GM23338 (cell line): ENCODE measurements around the gene C12orf43. TPM values are rescaled to one million over a fixed set of nuclear protein-coding genes. Genes with fewer than 3 reads are reported as not detected.

Experiments used
- ATAC-seq: fragments of 200-7000 bp; cut with Tn5 transposase; 3 replicates; pipeline ENCODE4 v1.9.1; 2020
- DNase-seq: peaks from one replicate; pipeline ENCODE4 v3.0.0-alpha.2; 2015; ENCODE audit warnings: low spot score
- H2AFZ ChIP-seq: fragments of 200-600 bp; sonication (generic); 2 replicates; pipeline ENCODE4 v1.8.0; 2016; ENCODE audit warnings: antibody characterized with exemption, mild to moderate bottlenecking, moderate library complexity
- H3F3A ChIP-seq: fragments of 200-600 bp; sonication (generic); replicated peaks from 2 replicates; pipeline ENCODE4 v1.8.0; 2017; ENCODE audit warnings: antibody characterized with exemption, mixed run types, low read depth
- H3K27ac ChIP-seq: fragments of 200-600 bp; sonication (generic); 2 replicates; pipeline ENCODE4 v1.6.1; 2016; ENCODE audit warnings: low read depth
- H3K27me3 ChIP-seq: fragments of 200-600 bp; sonication (generic); 2 replicates; pipeline ENCODE4 v1.8.0; 2016; ENCODE audit warnings: mild to moderate bottlenecking, mixed run types, moderate library complexity; ENCODE audit not compliant: insufficient read depth
- H3K36me3 ChIP-seq: fragments of 200-600 bp; sonication (generic); 2 replicates; pipeline ENCODE4 v1.8.0; 2016; ENCODE audit warnings: mild to moderate bottlenecking; ENCODE audit not compliant: insufficient read depth
- H3K4me1 ChIP-seq: fragments of 200-600 bp; sonication (generic); 2 replicates; pipeline ENCODE4 v1.8.0; 2016; ENCODE audit warnings: mild to moderate bottlenecking, moderate library complexity; ENCODE audit not compliant: insufficient read depth
- H3K4me2 ChIP-seq: fragments of 200-600 bp; sonication (generic); 2 replicates; pipeline ENCODE4 v1.7.1; 2017; ENCODE audit warnings: mixed run types
- H3K4me3 ChIP-seq: fragments of 200-600 bp; sonication (generic); 2 replicates; pipeline ENCODE4 v1.6.1; 2016; ENCODE audit warnings: mixed run types
- H3K79me2 ChIP-seq: fragments of 200-600 bp; sonication (generic); replicated peaks from 2 replicates; pipeline ENCODE4 v1.8.0; 2017; ENCODE audit warnings: mild to moderate bottlenecking; ENCODE audit not compliant: insufficient read depth
- H3K9me2 ChIP-seq: fragments of 200-600 bp; sonication (generic); 2 replicates; pipeline ENCODE4 v1.8.0; 2017; ENCODE audit not compliant: insufficient read depth
- H4K20me1 ChIP-seq: fragments of 200-600 bp; sonication (generic); replicated peaks from 2 replicates; pipeline ENCODE4 v1.8.0; 2017; ENCODE audit warnings: mild to moderate bottlenecking; ENCODE audit not compliant: insufficient read depth
- H3K27ac Mint-ChIP-seq: 2 replicates; pipeline ENCODE4 v1.8.0; 2020; ENCODE audit warnings: inconsistent platforms, mild to moderate bottlenecking, moderate library complexity, mixed read lengths
- H3K27me3 Mint-ChIP-seq: 3 replicates; pipeline ENCODE4 v1.8.0; 2022; ENCODE audit warnings: low read depth, mild to moderate bottlenecking, moderate library complexity, mixed read lengths, inconsistent platforms; ENCODE audit not compliant: insufficient read depth, poor library complexity
- H3K36me3 Mint-ChIP-seq: 3 replicates; pipeline ENCODE4 v1.8.0; 2021; ENCODE audit warnings: low read depth, mild to moderate bottlenecking, inconsistent platforms, moderate library complexity, mixed read lengths
- H3K4me1 Mint-ChIP-seq: 3 replicates; pipeline ENCODE4 v1.8.0; 2020; ENCODE audit warnings: mild to moderate bottlenecking, inconsistent platforms, mixed read lengths
- H3K4me3 Mint-ChIP-seq: 3 replicates; pipeline ENCODE4 v1.8.0; 2021; ENCODE audit warnings: moderate library complexity, mild to moderate bottlenecking, inconsistent platforms, mixed read lengths
- H3K9me3 Mint-ChIP-seq: 3 replicates; pipeline ENCODE4 v1.8.0; 2020; ENCODE audit warnings: moderate library complexity, mild to moderate bottlenecking, inconsistent platforms, mixed read lengths
- CREB1 ChIP-seq: fragments of 250-450 bp; sonication (Bioruptor Pico); IDR thresholded peaks from 2 replicates; pipeline ENCODE4 v1.5.0; 2020; ENCODE audit warnings: low read depth, mild to moderate bottlenecking, moderate library complexity
- ETS1 ChIP-seq: IDR thresholded peaks from 2 replicates; pipeline ENCODE4 v1.6.1; 2016; ENCODE audit warnings: antibody characterized with exemption
- EZH2phosphoT487 ChIP-seq: fragments of 200-600 bp; sonication (generic); IDR thresholded peaks from one replicate; pipeline ENCODE4 v1.8.1; 2018; ENCODE audit warnings: antibody characterized with exemption; ENCODE audit not compliant: unreplicated experiment
- JUNB ChIP-seq: IDR thresholded peaks from one replicate; pipeline ENCODE4 v1.6.1; 2016; ENCODE audit warnings: antibody characterized with exemption; ENCODE audit not compliant: unreplicated experiment
- NANOG ChIP-seq: IDR thresholded peaks from 2 replicates; pipeline ENCODE4 v1.6.1; 2016; ENCODE audit warnings: antibody characterized with exemption, borderline replicate concordance
- POLR2AphosphoS5 ChIP-seq: IDR thresholded peaks from 2 replicates; pipeline ENCODE4 v1.6.1; 2016; ENCODE audit warnings: antibody characterized with exemption, low read depth
- STAT1 ChIP-seq: IDR thresholded peaks from one replicate; pipeline ENCODE4 v1.6.1; 2016; ENCODE audit warnings: antibody characterized with exemption; ENCODE audit not compliant: unreplicated experiment
- ZNF114 ChIP-seq: fragments of 250-450 bp; sonication (Bioruptor Pico); IDR thresholded peaks from 2 replicates; pipeline ENCODE4 v1.5.0; 2020; ENCODE audit warnings: mild to moderate bottlenecking, moderate library complexity
- ZNF462 ChIP-seq: fragments of 250-450 bp; sonication (Bioruptor Pico); IDR thresholded peaks from 2 replicates; pipeline ENCODE4 v1.5.0; 2020; ENCODE audit warnings: mild to moderate bottlenecking, moderate library complexity
- polyA plus RNA-seq: library from polyadenylated mRNA; unstranded; fragments of >200 nt; fragmentation: Nextera tagmentation; extraction: Ambion mirVana; gene quantifications from 2 replicates; pipeline ENCODE4 v1.2.1, GENCODE V29; 2016
- total RNA-seq: library from RNA; depleted of rRNA; stranded (reverse); fragments of >200 nt; shearing (Covaris generic); gene quantifications from 2 replicates; pipeline ENCODE4 v1.2.3, GENCODE V29; 2014

C12orf43 gene
- total and polyA plus RNA-seq, 2 experiments from 2014 or later, result 15.2 to 20.7 TPM

- TF ChIP-seq ZNF462 (CRISPR knock-in tag), result no peak
- TF ChIP-seq STAT1, result no peak
- no peak for TF ChIP-seq ZNF114
- TF ChIP-seq NANOG, result no peak
Measured at GRCh38 chr12:121011820-121012219, 4.5 kb downstream of the C12orf43 start (continued).

GRCh38 chr12:121010860-121011259, 5.4 kb downstream of the C12orf43 start:
- H3K27me3 Mint-ChIP-seq, result peaks cover 2% of the 10 kb centered on the region
- no peak overlapping the region for H3K27ac Mint-ChIP-seq
- Histone ChIP-seq H4K20me1 (peaks cover 11% of the 10 kb centered on the region), H3K27me3 (no peaks in the 10 kb centered on the region), H3K4me3 (no peak overlapping the region), H3K36me3 (peaks cover 9% of the 10 kb centered on the region), H3F3A (no peaks in the 10 kb centered on the region), H3K4me2 (no peak overlapping the region), H3K4me1 (peaks cover 9% of the 10 kb centered on the region), H3K27ac (no peak overlapping the region), H2AFZ (no peak overlapping the region), H3K79me2 (peaks cover 26% of the 10 kb centered on the region), H3K9me2 (no peaks in the 10 kb centered on the region)
- no peak overlapping the region for H3K4me3 Mint-ChIP-seq
- peaks cover 45% of the 10 kb centered on the region for H3K36me3 Mint-ChIP-seq
- ATAC-seq (no peak), DNase-seq (no peak)
- peaks cover 7% of the 10 kb centered on the region; the same call in 2 of the 3 replicates for H3K4me1 Mint-ChIP-seq
- H3K9me3 Mint-ChIP-seq, result no peaks in the 10 kb centered on the region
- TF ChIP-seq ZNF462 (CRISPR knock-in tag), result no peak
- TF ChIP-seq CREB1 (CRISPR knock-in tag), result no peak
- TF ChIP-seq JUNB, result no peak
- no peak for TF ChIP-seq ETS1
- no peak for TF ChIP-seq STAT1
- no peak for TF ChIP-seq EZH2phosphoT487
- TF ChIP-seq POLR2AphosphoS5, result no peak
